IPS DF 6.9 (cell line): ENCODE data around the gene CD72.

ENCODE experiments used
- DNase-seq: peaks from one replicate; pipeline ENCODE4 v3.0.0-alpha.2; 2013; ENCODE audit warnings: low read depth, low spot score
- H3K27ac ChIP-seq: one replicate; pipeline ENCODE4 v1.5.1; 2013; ENCODE audit warnings: low read length, control low read depth
- H3K27me3 ChIP-seq: 2 replicates; pipeline ENCODE4 v1.6.1; 2013; ENCODE audit warnings: mild to moderate bottlenecking, low read length; ENCODE audit not compliant: control insufficient read depth, insufficient read depth
- H3K36me3 ChIP-seq: 2 replicates; pipeline ENCODE4 v1.6.1; 2013; ENCODE audit warnings: low read length; ENCODE audit not compliant: control insufficient read depth, insufficient read depth
- H3K4me1 ChIP-seq: 2 replicates; pipeline ENCODE4 v1.6.1; 2013; ENCODE audit warnings: low read length; ENCODE audit not compliant: control insufficient read depth, insufficient read depth
- H3K4me3 ChIP-seq: 2 replicates; pipeline ENCODE4 v1.5.1; 2013; ENCODE audit warnings: mild to moderate bottlenecking, low read length
- H3K9me3 ChIP-seq: 2 replicates; pipeline ENCODE4 v1.6.1; 2013; ENCODE audit warnings: low read length, inconsistent platforms; ENCODE audit not compliant: control insufficient read depth, insufficient read depth
- WGBS: extraction: QIAGEN DNeasy Blood & Tissue Kit; methylation state at CpG from one replicate; pipeline ENCODE4 v1.1.7; 2013; ENCODE audit warnings: mixed read lengths, missing lambda C conversion rate; ENCODE audit not compliant: insufficient read length, insufficient coverage; 5-methylcytosine and 5-hydroxymethylcytosine counted together

CD72 gene

GRCh38 chr9:35658968-35659220 lies 40.7 kb upstream of the CD72 start:
- no peaks in the 10 kb centered on the region for H3K4me1 ChIP-seq
- no CpG with 5 or more reads among the region's 2 CpGs for WGBS
- H3K27me3 ChIP-seq = no peaks in the 10 kb centered on the region
- peak overlapping the region; percentile 80; the same call in 1 of the 2 replicates for H3K4me3 ChIP-seq
- peaks cover 6% of the 10 kb centered on the region for H3K36me3 ChIP-seq
- H3K27ac ChIP-seq = no peak overlapping the region
- DNase-seq = no peak
- no peaks in the 10 kb centered on the region for H3K9me3 ChIP-seq

GRCh38 chr9:35658137-35658967 lies 40.1 kb upstream of the CD72 start, which contains the start of gene CCDC107:
TSS of gene CCDC107 (plus strand) at chr9:35658292. CDS start at chr9:35658380, 88 bp downstream.
- peak within 1 kb of the TSS; percentile 80 for H3K4me3 ChIP-seq
- no peak for DNase-seq
- WGBS = no CpG with 5 or more reads among the region's 67 CpGs
- H3K27me3 ChIP-seq = no peaks in the 10 kb centered on the region
- H3K36me3 ChIP-seq = peaks cover 6% of the 10 kb centered on the region
- no peaks in the 10 kb centered on the region for H3K9me3 ChIP-seq
- H3K4me1 ChIP-seq = no peaks in the 10 kb centered on the region
- H3K27ac ChIP-seq = no peak within 1 kb of the TSS

- Histone ChIP-seq H3K36me3 (peaks cover 6% of the 10 kb centered on the region), H3K27me3 (no peaks in the 10 kb centered on the region), H3K27ac (no peak within 1 kb of the TSS), H3K9me3 (no peaks in the 10 kb centered on the region), H3K4me3 (peak within 1 kb of the TSS; percentile 80), H3K4me1 (no peaks in the 10 kb centered on the region)
- no CpG with 5 or more reads among the region's 42 CpGs for WGBS
- DNase-seq = peak; percentile 97
These were observed 39.4 kb upstream of the CD72 start, which contains the start of gene RMRP for GRCh38 chr9:35657546-35658136. TSS of gene RMRP (minus strand) at chr9:35658019.

DNA sequence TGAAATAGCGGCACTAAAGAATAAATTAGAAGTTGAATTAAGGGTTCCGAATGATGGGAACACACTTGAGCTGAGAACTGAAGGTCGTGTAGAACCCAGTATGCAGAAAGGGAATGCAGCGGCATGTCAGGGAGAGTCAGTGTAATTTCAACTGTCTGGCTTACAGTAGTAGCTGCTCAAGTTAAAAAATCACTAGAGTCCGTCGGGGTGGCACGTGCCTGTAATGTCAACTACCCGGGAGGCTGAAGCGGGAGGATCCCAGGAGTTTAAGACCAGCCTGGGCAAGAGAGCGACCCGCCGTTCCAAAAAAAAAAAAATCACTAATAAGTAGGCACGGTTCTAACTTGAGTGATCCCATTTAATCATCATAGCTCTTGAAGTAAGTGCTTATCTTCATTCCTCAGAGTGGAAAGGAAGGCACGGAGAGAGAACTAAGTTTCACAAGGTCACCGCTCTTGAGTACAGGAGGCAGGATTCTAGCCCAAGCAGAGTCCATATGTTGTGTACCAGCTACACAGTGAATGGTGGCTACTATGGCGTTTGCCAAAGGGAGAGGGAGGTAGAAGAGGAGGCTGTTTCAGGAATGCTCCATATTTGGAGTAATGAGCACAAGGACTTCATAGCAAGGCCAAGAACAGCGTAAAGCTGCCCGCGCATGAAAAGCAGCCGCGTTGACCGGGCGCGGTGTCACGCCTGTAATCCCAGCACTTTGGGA lies 38.8 kb upstream of the CD72 start:
- Histone ChIP-seq H3K9me3 (no peaks in the 10 kb centered on the region), H3K27me3 (no peaks in the 10 kb centered on the region), H3K4me3 (peak overlapping the region; percentile 13; the same call in 1 of the 2 replicates), H3K27ac (no peak overlapping the region), H3K36me3 (peaks cover 6% of the 10 kb centered on the region), H3K4me1 (no peaks in the 10 kb centered on the region)
- 100% methylated on average over 2 of the region's 25 CpGs for WGBS
- DNase-seq = no peak

DNA sequence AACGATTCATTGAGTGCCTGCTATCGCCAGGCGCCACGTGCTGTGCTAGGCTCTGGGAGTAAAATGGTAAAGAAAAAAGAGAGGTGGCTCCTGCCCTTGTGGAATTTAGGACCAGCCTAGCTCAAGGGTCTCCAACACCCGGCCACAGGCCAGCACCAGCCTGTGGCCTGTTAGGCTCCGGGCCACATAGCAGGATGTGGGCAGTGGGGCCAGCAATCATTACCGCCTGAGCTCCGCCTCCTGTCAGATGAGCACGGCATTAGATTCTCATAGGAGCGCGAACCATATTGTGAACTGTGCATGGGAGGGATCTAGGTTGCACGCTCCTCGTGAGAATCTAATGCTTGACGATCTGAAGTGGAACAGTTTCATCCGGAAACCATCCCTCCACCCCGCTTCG lies 38.1 kb upstream of the CD72 start:
- H3K9me3 ChIP-seq = no peaks in the 10 kb centered on the region
- H3K27me3 ChIP-seq = no peaks in the 10 kb centered on the region
- no CpG with 5 or more reads among the region's 17 CpGs for WGBS
- H3K27ac ChIP-seq = no peak overlapping the region
- H3K4me1 ChIP-seq = no peaks in the 10 kb centered on the region
- no peak overlapping the region for H3K4me3 ChIP-seq
- peaks cover 6% of the 10 kb centered on the region for H3K36me3 ChIP-seq
- DNase-seq = no peak

- WGBS = no CpG with 5 or more reads among the region's 2 CpGs
- DNase-seq = no peak
- Histone ChIP-seq H3K36me3 (no peaks in the 10 kb centered on the region), H3K4me1 (peaks cover 8% of the 10 kb centered on the region), H3K4me3 (no peak overlapping the region), H3K27ac (no peak overlapping the region), H3K9me3 (no peaks in the 10 kb centered on the region), H3K27me3 (no peaks in the 10 kb centered on the region)
These were observed 35.4 kb upstream of the CD72 start for GRCh38 chr9:35653611-35654010.

- Histone ChIP-seq H3K9me3 (no peaks in the 10 kb centered on the region), H3K36me3 (no peaks in the 10 kb centered on the region), H3K27ac (no peak overlapping the region), H3K4me1 (peaks cover 8% of the 10 kb centered on the region), H3K4me3 (no peak overlapping the region), H3K27me3 (no peaks in the 10 kb centered on the region)
- WGBS = no CpG with 5 or more reads among the region's 8 CpGs
- DNase-seq = no peak
These were observed 34.6 kb upstream of the CD72 start for GRCh38 chr9:35652829-35653209.

GRCh38 chr9:35651956-35652828 lies 34.0 kb upstream of the CD72 start:
- H3K36me3 ChIP-seq = no peaks in the 10 kb centered on the region
- no peak overlapping the region for H3K27ac ChIP-seq
- H3K4me3 ChIP-seq = no peak overlapping the region
- H3K9me3 ChIP-seq = no peaks in the 10 kb centered on the region
- DNase-seq = no peak
- H3K27me3 ChIP-seq = no peaks in the 10 kb centered on the region
- H3K4me1 ChIP-seq = peaks cover 8% of the 10 kb centered on the region
- no CpG with 5 or more reads among the region's 7 CpGs for WGBS

DNA sequence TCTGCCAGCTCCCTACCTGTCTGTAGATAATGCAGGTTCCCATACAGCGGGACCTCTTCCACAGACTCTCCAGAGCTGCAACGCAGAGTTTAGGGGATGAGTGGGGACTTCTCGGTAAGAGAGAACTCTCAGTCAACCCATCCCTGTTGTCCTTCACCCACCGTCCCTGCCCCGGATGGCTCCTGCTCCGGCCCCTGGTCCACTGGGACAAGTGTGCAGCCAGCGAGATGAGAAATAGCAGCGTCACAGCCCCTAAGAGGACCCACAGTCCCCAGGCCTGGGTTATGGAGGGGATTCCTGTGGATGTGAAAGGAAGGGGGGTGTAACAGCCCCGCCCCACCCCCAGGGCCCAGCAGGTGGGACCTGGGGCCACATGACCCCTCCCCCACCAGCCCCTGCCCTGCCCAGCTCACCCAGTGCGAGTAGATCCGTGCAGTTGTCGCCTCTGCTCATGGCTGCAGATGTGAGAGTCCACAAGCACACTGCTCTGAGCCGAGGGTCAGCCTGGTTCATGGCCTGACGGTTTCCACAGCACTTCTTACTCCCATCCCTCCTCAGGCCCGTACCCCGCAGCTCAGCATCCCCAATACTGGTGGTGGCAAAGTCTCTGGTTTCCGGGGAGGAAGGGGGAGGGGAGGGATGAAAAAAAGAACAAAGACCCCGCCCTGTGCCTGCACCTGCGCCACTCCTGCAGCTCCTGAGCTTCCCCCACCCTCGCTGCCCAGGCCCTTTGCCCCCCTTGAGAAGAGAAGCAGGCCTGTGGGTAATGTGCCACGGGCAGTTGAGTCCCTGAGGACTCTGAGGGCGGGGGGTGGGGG lies 32.3 kb upstream of the CD72 start, which contains the start of gene SIT1:
Gene SIT1 (minus strand): TSS at position 591 of the 818 bp plus-strand sequence. CDS start 78 bp downstream, at position 513.
- Histone ChIP-seq H3K4me3 (no peak within 1 kb of the TSS), H3K36me3 (no peaks in the 10 kb centered on the region), H3K9me3 (no peaks in the 10 kb centered on the region), H3K27me3 (no peaks in the 10 kb centered on the region), H3K4me1 (peaks cover 8% of the 10 kb centered on the region), H3K27ac (no peak within 1 kb of the TSS)
- no CpG with 5 or more reads among the region's 22 CpGs for WGBS
- DNase-seq = no peak
